ENCODE measurements around the gene DACT2. TPM values are rescaled to one million over a fixed set of nuclear protein-coding genes. Genes with fewer than 3 reads are reported as not detected.

Gene DACT2
- total RNA-seq, 1 experiment from 2014 or later = 21.1 TPM

DNA sequence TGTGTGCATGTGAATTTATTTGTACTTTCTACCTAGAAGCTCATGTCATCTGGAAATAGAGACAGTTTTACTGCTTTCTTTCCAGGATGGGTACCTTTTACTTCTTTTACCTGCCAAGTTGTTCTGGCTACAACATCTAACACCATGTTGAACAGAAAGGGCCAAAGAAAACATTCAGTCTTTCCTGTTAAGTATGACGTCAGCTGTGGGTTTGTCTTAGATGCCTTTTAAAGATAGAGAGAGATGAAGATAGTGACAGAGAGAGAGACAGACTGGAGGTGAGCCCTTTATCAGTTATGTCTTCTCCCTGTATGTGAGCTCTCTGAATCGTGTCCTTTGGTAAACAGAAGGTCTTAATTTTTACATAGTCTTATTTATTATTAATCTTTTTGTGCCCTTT, 3.4 kb upstream of the DACT2 start:
- Mint-ChIP-seq H3K27ac (ENCODE audit: unreplicated experiment) (no peak overlapping the region), H3K4me3 (ENCODE audit: unreplicated experiment) (no peak overlapping the region), H3K4me1 (ENCODE audit: low read depth, unreplicated experiment) (peaks cover 38% of the 10 kb centered on the region), H3K9me3 (ENCODE audit: unreplicated experiment) (no peaks in the 10 kb centered on the region), H3K27me3 (ENCODE audit: insufficient read depth, unreplicated experiment) (no peaks in the 10 kb centered on the region), H3K36me3 (ENCODE audit: insufficient read depth, unreplicated experiment) (peaks cover 7% of the 10 kb centered on the region)
- H3K9me3 ChIP-seq = no peaks in the 10 kb centered on the region
- no peaks in the 10 kb centered on the region for H3K27me3 ChIP-seq (replicated peaks; ENCODE audit: control insufficient read depth, insufficient read depth, low read length)
- intact Hi-C loops (cut with micrococcal nuclease; ENCODE audit: unreplicated experiment) = loop anchor here (1.0 to 10.0 kb wide), 3 partner anchors 22 to 238 kb away; no protein-coding TSS in a partner anchor
- no TSS peak for BruUV-seq (replicated peaks)
- TF ChIP-seq, protein P1, sequence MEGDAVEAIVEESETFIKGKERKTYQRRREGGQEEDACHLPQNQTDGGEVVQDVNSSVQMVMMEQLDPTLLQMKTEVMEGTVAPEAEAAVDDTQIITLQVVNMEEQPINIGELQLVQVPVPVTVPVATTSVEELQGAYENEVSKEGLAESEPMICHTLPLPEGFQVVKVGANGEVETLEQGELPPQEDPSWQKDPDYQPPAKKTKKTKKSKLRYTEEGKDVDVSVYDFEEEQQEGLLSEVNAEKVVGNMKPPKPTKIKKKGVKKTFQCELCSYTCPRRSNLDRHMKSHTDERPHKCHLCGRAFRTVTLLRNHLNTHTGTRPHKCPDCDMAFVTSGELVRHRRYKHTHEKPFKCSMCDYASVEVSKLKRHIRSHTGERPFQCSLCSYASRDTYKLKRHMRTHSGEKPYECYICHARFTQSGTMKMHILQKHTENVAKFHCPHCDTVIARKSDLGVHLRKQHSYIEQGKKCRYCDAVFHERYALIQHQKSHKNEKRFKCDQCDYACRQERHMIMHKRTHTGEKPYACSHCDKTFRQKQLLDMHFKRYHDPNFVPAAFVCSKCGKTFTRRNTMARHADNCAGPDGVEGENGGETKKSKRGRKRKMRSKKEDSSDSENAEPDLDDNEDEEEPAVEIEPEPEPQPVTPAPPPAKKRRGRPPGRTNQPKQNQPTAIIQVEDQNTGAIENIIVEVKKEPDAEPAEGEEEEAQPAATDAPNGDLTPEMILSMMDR (IDR thresholded peaks at IDR 0.05; ENCODE audit: insufficient read depth in 1 of 2, low read depth in 1 of 2, low read length in 1 of 2, severe bottlenecking in 1 of 2, unreplicated experiment in 1 of 2) = no peak
- H3K4me1 ChIP-seq = peaks cover 64% of the 10 kb centered on the region
- DNase-seq = peak in 1 of 2 experiments; percentile 71
- H3K4me3 ChIP-seq (ENCODE audit: low read depth, low read length) = no peak overlapping the region
- POLR2A ChIA-PET = no interaction called here
- H3K36me3 ChIP-seq (ENCODE audit: control insufficient read depth, insufficient read depth, low read length) = no peaks in the 10 kb centered on the region
- CTCF ChIA-PET = interaction anchor here (0.6 to 0.7 kb wide), 2 partner anchors 33 to 51 kb away, joined by 3 to 4 read pairs; no protein-coding TSS in a partner anchor

DNA sequence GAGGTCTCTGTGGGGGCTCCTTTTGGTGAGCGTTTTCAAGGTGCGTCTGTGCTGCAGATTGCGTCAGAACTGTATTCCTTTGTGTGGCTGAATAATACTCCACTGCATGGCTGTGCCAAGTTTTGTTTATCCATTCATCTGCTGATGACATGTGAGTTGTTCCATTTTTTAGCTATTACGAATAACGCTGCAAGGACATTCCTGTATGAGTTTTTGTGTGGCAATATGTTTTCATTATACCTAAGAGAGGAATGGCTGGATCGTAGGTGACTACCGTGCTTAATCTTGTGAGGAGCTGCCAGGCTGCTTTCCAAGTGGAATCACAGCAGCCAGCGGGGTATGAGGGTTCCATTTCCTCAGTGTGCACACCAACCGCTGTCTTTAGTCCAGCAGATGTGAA, 1.1 kb upstream of the DACT2 start:
- no TSS peak for BruUV-seq (replicated peaks)
- Mint-ChIP-seq H3K9me3 (ENCODE audit: unreplicated experiment) (no peaks in the 10 kb centered on the region), H3K36me3 (ENCODE audit: insufficient read depth, unreplicated experiment) (no peaks in the 10 kb centered on the region), H3K4me1 (ENCODE audit: low read depth, unreplicated experiment) (peaks cover 16% of the 10 kb centered on the region), H3K27ac (ENCODE audit: unreplicated experiment) (no peak overlapping the region), H3K4me3 (ENCODE audit: unreplicated experiment) (peak overlapping the region; percentile 80), H3K27me3 (ENCODE audit: insufficient read depth, unreplicated experiment) (no peaks in the 10 kb centered on the region)
- Histone ChIP-seq H3K9me3 (no peaks in the 10 kb centered on the region), H3K4me3 (ENCODE audit: low read depth, low read length) (0 out of 2 replicates have a peak overlapping the region, but pooled peaks have one; percentile 3), H3K27me3 (replicated peaks; ENCODE audit: control insufficient read depth, insufficient read depth, low read length) (no peaks in the 10 kb centered on the region), H3K4me1 (peaks cover 42% of the 10 kb centered on the region), H3K36me3 (ENCODE audit: control insufficient read depth, insufficient read depth, low read length) (no peaks in the 10 kb centered on the region)
- TF ChIP-seq, protein P1 (IDR thresholded peaks at IDR 0.05; ENCODE audit: insufficient read depth in 1 of 2, low read depth in 1 of 2, low read length in 1 of 2, severe bottlenecking in 1 of 2, unreplicated experiment in 1 of 2) = no peak
- ChIA-PET CTCF (interaction anchor here (1.3 kb wide), 1 partner anchor 26 kb away, joined by 6 read pairs; no protein-coding TSS in a partner anchor), POLR2A (no interaction called here)
- intact Hi-C loops (cut with micrococcal nuclease; ENCODE audit: unreplicated experiment) = loop anchor here (1.0 to 10.0 kb wide), 2 partner anchors 46 to 236 kb away; no protein-coding TSS in a partner anchor
- DNase-seq = no peak

DNA sequence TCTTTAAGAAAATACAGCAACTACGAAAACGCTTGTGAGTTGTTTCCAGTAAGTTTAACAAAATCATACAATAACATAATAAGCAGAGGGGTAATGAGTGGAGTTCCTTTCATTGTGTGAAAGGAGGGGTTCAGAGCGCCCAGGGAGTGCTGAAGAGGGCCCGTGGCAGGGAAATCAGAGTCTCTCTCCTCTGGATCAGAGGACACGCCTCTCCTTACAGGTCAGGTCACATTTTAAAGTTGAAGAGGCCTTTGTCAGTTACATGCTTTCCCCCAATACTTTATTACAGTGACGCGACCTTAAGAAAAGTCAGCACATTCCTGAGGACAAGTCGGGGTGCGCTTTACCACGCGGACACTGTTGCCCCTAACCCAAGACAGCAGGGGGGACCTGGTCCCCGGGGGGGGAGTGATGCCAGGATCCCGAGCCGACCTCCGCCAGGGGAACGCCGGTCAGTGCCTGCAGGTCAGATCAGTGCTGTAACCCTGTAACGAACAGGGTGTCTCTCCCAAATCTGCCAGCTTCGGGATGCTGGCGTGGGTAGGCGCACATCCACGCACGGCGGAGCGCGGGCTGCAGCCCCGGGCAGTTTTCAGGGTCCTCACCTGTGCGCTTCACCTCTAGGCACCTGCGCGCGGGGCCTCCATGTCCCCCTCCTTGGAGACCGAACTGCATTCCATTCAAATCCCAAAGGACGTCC, 848 bp downstream of the DACT2 start:
- TF ChIP-seq, protein P1 (IDR thresholded peaks at IDR 0.05; ENCODE audit: insufficient read depth in 1 of 2, low read depth in 1 of 2, low read length in 1 of 2, severe bottlenecking in 1 of 2, unreplicated experiment in 1 of 2) = no peak
- H3K9me3 ChIP-seq = no peaks in the 10 kb centered on the region
- H3K4me3 ChIP-seq (ENCODE audit: low read depth, low read length) = peak overlapping the region; percentile 42
- Mint-ChIP-seq H3K27ac (ENCODE audit: unreplicated experiment) (peak overlapping the region; percentile 48), H3K36me3 (ENCODE audit: insufficient read depth, unreplicated experiment) (no peaks in the 10 kb centered on the region), H3K4me1 (ENCODE audit: low read depth, unreplicated experiment) (peaks cover 15% of the 10 kb centered on the region), H3K27me3 (ENCODE audit: insufficient read depth, unreplicated experiment) (no peaks in the 10 kb centered on the region), H3K9me3 (ENCODE audit: unreplicated experiment) (no peaks in the 10 kb centered on the region), H3K4me3 (ENCODE audit: unreplicated experiment) (peak overlapping the region; percentile 80)
- ChIA-PET POLR2A (no interaction called here), CTCF (no interaction called here)
- peaks cover 37% of the 10 kb centered on the region for H3K4me1 ChIP-seq
- H3K27me3 ChIP-seq (replicated peaks; ENCODE audit: control insufficient read depth, insufficient read depth, low read length) = no peaks in the 10 kb centered on the region
- intact Hi-C loops (cut with micrococcal nuclease; ENCODE audit: unreplicated experiment) = loop anchor here (2.0 kb wide), 1 partner anchor 38 kb away; no protein-coding TSS in a partner anchor
- DNase-seq = no peak
- no TSS peak for BruUV-seq (replicated peaks)
- H3K36me3 ChIP-seq (ENCODE audit: control insufficient read depth, insufficient read depth, low read length) = no peaks in the 10 kb centered on the region

Data from Caco-2 (cell line).